HepG2 (cell line): ENCODE results near the gene STK17A. TPM values are rescaled to one million over a fixed set of nuclear protein-coding genes. Genes with fewer than 3 reads are reported as not detected.

ENCODE experiments used
- ATAC-seq: fragments of 200-7000 bp; cut with Tn5 transposase; 3 replicates; pipeline ENCODE4 v1.9.1; 2020; ENCODE audit warnings: mild to moderate bottlenecking, moderate library complexity
- BruUV-seq: library from RNA; stranded (reverse); fragments of 400-500 nt; replicated peaks from 2 replicates; lab custom pipeline; 2021; lab: Mats Ljungman, UMichigan
- CTCF ChIA-PET: fragments of 300-600 bp; formaldehyde crosslinking; extraction: SDS; loops from one replicate; lab custom pipeline; 2021; ENCODE audit warnings: low total read pairs, inconsistent platforms, low intra/inter-chr PET ratio; lab: Yijun Ruan, JAX
- POLR2A ChIA-PET: fragments of 350-600 bp; sonication (Branson Sonifier 250); formaldehyde crosslinking; loops from one replicate; lab custom pipeline; 2020; ENCODE audit warnings: antibody characterized with exemption, inconsistent platforms; lab: Yijun Ruan, JAX
- DNase-seq: peaks from one replicate; pipeline ENCODE4 v3.0.0-alpha.2; 2015; ENCODE audit warnings: low spot score
- FAIRE-seq: peaks from 3 replicates; lab custom pipeline; 2011; peaks lifted over from hg19 to GRCh38; lab: Jason Lieb, UNC
- H2AFZ ChIP-seq: one replicate; pipeline ENCODE4 v1.6.1; 2011; ENCODE audit warnings: low read length, inconsistent platforms
- H3K27ac ChIP-seq: fragments of 300-600 bp; 3 replicates; pipeline ENCODE4 v1.8.0; 2011; ENCODE audit warnings: mixed run types, mild to moderate bottlenecking, mixed read lengths, low read length, inconsistent platforms; ENCODE audit not compliant: insufficient read depth; ENCODE audit errors: extremely low read length
- H3K27me3 ChIP-seq, 2 experiments: fragments of 200-600 bp in 1 of 2; 2 replicates in 1 of 2; 3 replicates in 1 of 2; pipeline versions ENCODE4 v1.6.0 to v1.8.0; 2011; ENCODE audit warnings: low read length in 2 of 2, mild to moderate bottlenecking in 2 of 2, moderate library complexity in 2 of 2, inconsistent platforms in 1 of 2; ENCODE audit not compliant: insufficient read depth in 2 of 2, control insufficient read depth in 1 of 2
- H3K36me3 ChIP-seq, 2 experiments: fragments of 200-600 bp in 1 of 2; replicated peaks in 1 of 2; 2 replicates in 1 of 2; 3 replicates in 1 of 2; pipeline versions ENCODE4 v1.5.1 to v1.8.0; 2011; ENCODE audit warnings: low read length in 2 of 2, inconsistent platforms in 1 of 2; ENCODE audit not compliant: insufficient read depth in 2 of 2, control insufficient read depth in 1 of 2
- H3K4me1 ChIP-seq: 2 replicates; pipeline ENCODE4 v1.5.1; 2012; ENCODE audit warnings: low read length, inconsistent platforms; ENCODE audit not compliant: insufficient read depth
- H3K4me2 ChIP-seq: 2 replicates; pipeline ENCODE4 v1.6.0; 2011; ENCODE audit warnings: low read depth, low read length, inconsistent platforms
- H3K4me3 ChIP-seq, 3 experiments: fragments of 200-600 bp in 1 of 3; sonication (generic), shearing (Covaris generic) in 1 of 3; replicated peaks in 1 of 3; 2 replicates each; pipeline ENCODE4 v1.5.1; 2011 to 2016; ENCODE audit warnings: low read length in 3 of 3, inconsistent platforms in 2 of 3, low read depth in 2 of 3, mild to moderate bottlenecking in 2 of 3, control low read depth in 1 of 3, mixed read lengths in 1 of 3; ENCODE audit not compliant: insufficient read depth in 1 of 3
- H3K79me2 ChIP-seq: one replicate; pipeline ENCODE4 v1.6.1; 2011; ENCODE audit warnings: low read length, inconsistent platforms; ENCODE audit not compliant: insufficient read depth
- H3K9ac ChIP-seq: 2 replicates; pipeline ENCODE4 v1.6.0; 2011; ENCODE audit warnings: mild to moderate bottlenecking, low read depth, low read length, inconsistent platforms; ENCODE audit not compliant: insufficient read depth
- H3K9me3 ChIP-seq: 2 replicates; pipeline ENCODE4 v1.5.1; 2012; ENCODE audit warnings: mild to moderate bottlenecking, low read length
- H4K20me1 ChIP-seq: 2 replicates; pipeline ENCODE4 v1.6.0; 2011; ENCODE audit warnings: inconsistent platforms, mild to moderate bottlenecking, low read length, moderate library complexity; ENCODE audit not compliant: insufficient read depth
- ATF7-NPFF ChIP-seq: sonication (generic); formaldehyde crosslinking; IDR thresholded peaks from 2 replicates; pipeline ENCODE4 v1.8.1; 2023; ENCODE audit warnings: mild to moderate bottlenecking, low read depth, missing genetic modification reagents, moderate library complexity
- DDIT3 ChIP-seq: sonication (generic); formaldehyde crosslinking; IDR thresholded peaks from 2 replicates; pipeline ENCODE4 v1.4.0; 2020; ENCODE audit warnings: mild to moderate bottlenecking, missing genetic modification reagents
- FOXJ3 ChIP-seq: sonication (generic); formaldehyde crosslinking; IDR thresholded peaks from 2 replicates; pipeline ENCODE4 v1.4.0; 2020; ENCODE audit warnings: missing genetic modification reagents, mild to moderate bottlenecking, borderline replicate concordance
- GTF2F1 ChIP-seq: fragments of 150-350 bp; IDR thresholded peaks from 2 replicates; pipeline ENCODE4 v1.6.1; 2014; ENCODE audit warnings: low read length
- HES4 ChIP-seq: sonication (generic); formaldehyde crosslinking; IDR thresholded peaks from 2 replicates; pipeline ENCODE4 v1.9.0; 2021; ENCODE audit warnings: mild to moderate bottlenecking, missing genetic modification reagents, borderline replicate concordance
- MBNL3 ChIP-seq: fragments of 250-450 bp; sonication (Bioruptor Pico); conservative IDR thresholded peaks from 2 replicates; pipeline ENCODE4 v1.8.0; 2022; ENCODE audit warnings: mild to moderate bottlenecking, inconsistent platforms
- NFKBIZ ChIP-seq: IDR thresholded peaks from 2 replicates; pipeline ENCODE4 v1.6.1; 2018; ENCODE audit warnings: missing genetic modification reagents, missing compliant biosample characterization
- PAF1 ChIP-seq: IDR thresholded peaks from 2 replicates; pipeline ENCODE4 v1.6.1; 2016; ENCODE audit warnings: missing genetic modification reagents, missing compliant biosample characterization
- TFDP2 ChIP-seq: sonication (generic); formaldehyde crosslinking; IDR thresholded peaks from 2 replicates; pipeline ENCODE4 v1.4.0; 2020; ENCODE audit warnings: missing genetic modification reagents
- U2AF2 ChIP-seq: fragments of 200-400 bp; formaldehyde crosslinking; IDR thresholded peaks from 2 replicates; pipeline ENCODE4 v1.6.1; 2017; ENCODE audit warnings: low read depth, mild to moderate bottlenecking, low read length
- ZNF292 ChIP-seq: sonication (generic); formaldehyde crosslinking; IDR thresholded peaks from 2 replicates; pipeline ENCODE4 v1.8.1; 2022; ENCODE audit warnings: mild to moderate bottlenecking, low read depth, missing genetic modification reagents, borderline replicate concordance
- ZNF335 ChIP-seq: sonication (generic); formaldehyde crosslinking; IDR thresholded peaks from 2 replicates; pipeline ENCODE4 v1.4.0; 2020; ENCODE audit warnings: missing genetic modification reagents
- ZNF75D ChIP-seq: sonication (generic); formaldehyde crosslinking; IDR thresholded peaks from 2 replicates; pipeline ENCODE4 v1.8.1; 2023; ENCODE audit warnings: missing genetic modification reagents, mild to moderate bottlenecking, borderline replicate concordance
- WGBS: methylation state at CpG from one replicate; pipeline ENCODE4 v1.1.6; 2017; ENCODE audit warnings: low lambda C conversion rate; 5-methylcytosine and 5-hydroxymethylcytosine counted together
- in situ Hi-C: cut with HindIII; loops from 2 replicates; pipeline ENCODE4 v1.10.0; 2017; ENCODE audit warnings: low pct_unique_long_range_greater_than_20kb; ENCODE audit not compliant: extremely low pct_ligation_motif_present
- intact Hi-C: fragments of 100-400 bp; cut with micrococcal nuclease; formaldehyde crosslinking; loops from one replicate; pipeline ENCODE4 v1.10.0; 2022; ENCODE audit not compliant: unreplicated experiment
- polyA plus RNA-seq, 8 experiments: library from polyadenylated mRNA; depleted of rRNA in 3 of 8; stranded (reverse) in 7 of 8; unstranded in 1 of 8; fragments of >200 nt; fragmentation: Illumina TruSeq in 4 of 8; extraction: Trizol in 4 of 8; gene quantifications; 2 replicates each; pipeline versions ENCODE4 v1.2.1 to v1.2.3, GENCODE V29; 2011 to 2016; ENCODE audit warnings: low read depth in 4 of 8, missing spikeins in 1 of 8, mixed read lengths in 1 of 8; ENCODE audit not compliant: insufficient read depth in 1 of 8
- total RNA-seq, 5 experiments: library from RNA; depleted of rRNA; stranded (reverse); fragments of >200 nt; fragmentation: Illumina TruSeq; extraction: Trizol; gene quantifications; 2 replicates each; pipeline ENCODE4 v1.2.3, GENCODE V29; 2016; ENCODE audit warnings: low read depth in 1 of 5

STK17A gene
- total and polyA plus RNA-seq, 2 of the 13 experiments (the other 11 are each of a cell fraction or from before 2014, with no cell fraction given): 18.6 to 24.3 TPM

- Histone ChIP-seq H3K4me2 (no peak overlapping the region), H3K4me3 (no peak overlapping the region), H3K27ac (no peak overlapping the region), H3K27me3 (no peaks in the 10 kb centered on the region), H3K9me3 (no peaks in the 10 kb centered on the region), H3K4me1 (peaks cover 8% of the 10 kb centered on the region), H2AFZ (no peak overlapping the region), H3K9ac (no peak overlapping the region), H3K36me3 (no peaks in the 10 kb centered on the region), H3K79me2 (no peaks in the 10 kb centered on the region), H4K20me1 (no peaks in the 10 kb centered on the region)
- TF ChIP-seq FOXJ3 (no peak), ZNF292 (CRISPR knock-in tag) (no peak)
- CTCF ChIA-PET: no interaction called here
- no peak for ATAC-seq
- DNase-seq: no peak
- BruUV-seq: no TSS peak
- POLR2A ChIA-PET: no interaction called here
- intact Hi-C loops: no loop called here
- in situ Hi-C loops: no loop called here
- FAIRE-seq: no peak
- WGBS: 55% methylated on average over 6 of the region's 6 CpGs
Observed at GRCh38 chr7:43568529-43568928, 14.4 kb upstream of the STK17A start.

- ChIA-PET POLR2A (interaction anchor here (0.9 kb wide), 1 partner anchor 13 kb away, joined by 3 read pairs; the partner anchor contains the start of gene STK17A), CTCF (no interaction called here)
- H3K4me3 ChIP-seq: no peak overlapping the region
- no peak for TF ChIP-seq MBNL3
- no peak for TF ChIP-seq U2AF2
- TF ChIP-seq NFKBIZ (CRISPR knock-in tag): no peak
- no peak for TF ChIP-seq PAF1
- no peak for TF ChIP-seq ZNF335 (CRISPR knock-in tag)
- no peak for TF ChIP-seq TFDP2 (CRISPR knock-in tag)
- no peak for TF ChIP-seq DDIT3
- TF ChIP-seq HES4: no peak
- no peak for TF ChIP-seq ZNF75D (CRISPR knock-in tag)
- no peak for TF ChIP-seq ATF7-NPFF (CRISPR knock-in tag)
- no peak for TF ChIP-seq GTF2F1
- no peak overlapping the region for H3K4me2 ChIP-seq
- intact Hi-C loops (no loop called here), in situ Hi-C loops (no loop called here)
- no peak overlapping the region for H3K9ac ChIP-seq
- no peaks in the 10 kb centered on the region for H4K20me1 ChIP-seq
- H3K27ac ChIP-seq: no peak overlapping the region
- no peaks in the 10 kb centered on the region for H3K27me3 ChIP-seq
- ATAC-seq: no peak
- no peak for DNase-seq
- WGBS: 47% methylated on average over 4 of the region's 4 CpGs
- no peak overlapping the region for H2AFZ ChIP-seq
- peaks cover 8% of the 10 kb centered on the region for H3K4me1 ChIP-seq
- no peak for FAIRE-seq
- H3K36me3 ChIP-seq: no peaks in the 10 kb centered on the region
- H3K79me2 ChIP-seq: no peaks in the 10 kb centered on the region
- BruUV-seq: no TSS peak
- H3K9me3 ChIP-seq: no peaks in the 10 kb centered on the region
Observed at GRCh38 chr7:43569424-43569823, 13.5 kb upstream of the STK17A start.
